Stimulated activated CD4-positive, alpha-beta T cell treated with anti-CD3 and anti-CD28 coated beads, Interleukin-12 subunit alpha, Interleukin-12 subunit beta, amount 100 ng/mL, for 24 hours (primary cell): Measurements from ENCODE around the gene SAMD4A.
A peak's percentile ranks its signal among the peaks of the same experiment; 100 is the strongest.
"Not testable (repeated sequence)": the region's sequence is repeated elsewhere in the genome, so short reads cannot be mapped to it uniquely, and the experiment has no call there.

ENCODE experiments used
- DNase-seq, 2 experiments: peaks; one replicate each; pipeline ENCODE4 v3.0.0-alpha.2; 2020; ENCODE audit warnings: low read depth in 2 of 2

The SAMD4A gene

GRCh38 chr14:54797986-54798385, 231.1 kb downstream of the SAMD4A start:
- DNase-seq = no peak

GRCh38 chr14:54798465-54799124, 231.7 kb downstream of the SAMD4A start:
- no peak for DNase-seq

- not testable (repeated sequence) for DNase-seq
These were observed 234.6 kb downstream of the SAMD4A start for GRCh38 chr14:54801482-54801881.

GRCh38 chr14:54803396-54803795, 236.5 kb downstream of the SAMD4A start:
- no peak for DNase-seq

- no peak for DNase-seq
These were observed 237.1 kb downstream of the SAMD4A start for GRCh38 chr14:54803926-54804537.

- DNase-seq = no peak
These were observed 237.7 kb downstream of the SAMD4A start for GRCh38 chr14:54804538-54805041.

GRCh38 chr14:54805070-54805444, 238.1 kb downstream of the SAMD4A start:
- DNase-seq = no peak

- DNase-seq = peak; percentile 58 to 79
These were observed 238.8 kb downstream of the SAMD4A start for GRCh38 chr14:54805445-54806322.

- no peak for DNase-seq
These were observed 239.7 kb downstream of the SAMD4A start for GRCh38 chr14:54806616-54807015.

- DNase-seq = no peak
These were observed 240.5 kb downstream of the SAMD4A start for GRCh38 chr14:54807428-54807827.

- DNase-seq = no peak
These were observed 241.0 kb downstream of the SAMD4A start for GRCh38 chr14:54807881-54808280.

GRCh38 chr14:54808326-54809161, 241.6 kb downstream of the SAMD4A start:
- no peak for DNase-seq

GRCh38 chr14:54809767-54810166, 242.8 kb downstream of the SAMD4A start:
- DNase-seq = no peak

- no peak for DNase-seq
These were observed 245.7 kb downstream of the SAMD4A start for GRCh38 chr14:54812617-54813016.

- no peak for DNase-seq
These were observed 246.2 kb downstream of the SAMD4A start for GRCh38 chr14:54813081-54813480.

GRCh38 chr14:54814076-54814475, 247.1 kb downstream of the SAMD4A start:
- DNase-seq = peak in 1 of 2 experiments; percentile 29

- DNase-seq = no peak
These were observed 248.1 kb downstream of the SAMD4A start for GRCh38 chr14:54815016-54815415.

GRCh38 chr14:54815515-54815914, 248.6 kb downstream of the SAMD4A start:
- no peak for DNase-seq

GRCh38 chr14:54816450-54816849, 249.5 kb downstream of the SAMD4A start:
- no peak for DNase-seq

- no peak for DNase-seq
These were observed 250.6 kb downstream of the SAMD4A start for GRCh38 chr14:54817506-54817905.
